NCI-H2196 treated with DMSO at 0.1 percent for 48 hours (cell line): ENCODE data around the gene PLA2G3.

Experiments used
- DNase-seq: peaks from one replicate; lab custom pipeline; 2025; ENCODE audit not compliant: unreplicated experiment; lab: John Stamatoyannopoulos, UW

PLA2G3 gene

DNA sequence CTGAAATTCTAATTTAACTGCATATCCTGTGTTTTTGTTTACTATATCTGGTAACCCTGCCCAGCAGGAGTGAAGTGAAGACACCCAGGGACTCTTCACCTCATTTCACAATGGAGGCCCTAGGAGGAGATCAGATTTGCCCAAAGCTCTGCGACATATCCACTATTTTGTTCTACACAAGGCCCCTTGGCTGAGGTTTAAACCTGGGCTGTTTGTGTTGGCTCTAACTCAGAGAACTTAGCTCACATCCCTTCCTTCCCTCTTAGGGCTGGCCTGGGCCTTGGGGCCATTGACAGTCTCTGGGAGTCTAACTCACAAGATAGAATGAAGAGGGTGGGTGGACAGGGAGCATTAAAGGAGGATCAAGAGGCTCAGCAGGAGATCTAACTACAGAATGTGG is 8.2 kb upstream of the PLA2G3 start:
- no peak for DNase-seq

DNA sequence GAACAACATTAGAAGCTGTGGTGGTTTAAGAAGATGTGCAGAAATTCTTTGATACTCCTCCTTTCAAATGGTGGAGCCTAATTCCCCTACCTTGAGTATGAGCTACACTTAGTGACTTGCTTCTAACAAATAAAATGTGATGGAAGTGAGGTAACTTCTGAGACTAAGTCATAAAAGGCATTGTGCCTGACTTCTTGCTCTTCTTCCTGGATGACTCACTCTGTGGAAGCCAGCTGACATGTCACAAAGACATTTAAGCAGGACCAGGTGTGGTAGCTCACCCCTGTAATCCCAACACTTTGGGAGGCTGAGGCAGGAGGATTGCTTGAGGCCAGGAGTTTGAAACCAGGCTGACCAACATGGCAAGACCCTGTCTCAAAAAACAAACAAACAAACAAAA is 3.9 kb upstream of the PLA2G3 start:
- no peak for DNase-seq

DNA sequence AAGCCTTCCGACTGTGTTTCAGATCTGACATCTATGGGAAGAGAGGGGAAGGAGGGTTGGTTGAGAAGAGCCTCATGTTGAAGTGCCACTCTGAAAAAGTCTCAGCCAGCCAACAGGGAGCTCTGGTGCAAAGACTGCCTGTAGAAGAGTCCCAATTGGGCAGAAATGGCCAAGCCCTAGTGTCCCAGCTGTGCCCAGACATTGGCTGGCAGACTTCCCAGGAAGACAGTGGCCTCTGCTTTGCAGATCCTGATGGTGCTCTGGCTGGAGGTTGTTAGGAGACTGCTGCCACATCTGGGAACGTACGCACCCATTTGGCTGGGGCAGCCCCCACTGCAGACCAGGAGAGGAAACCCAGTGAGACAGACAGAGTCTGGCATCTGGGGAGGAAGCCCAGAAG is 3.2 kb upstream of the PLA2G3 start:
- no peak for DNase-seq

DNA sequence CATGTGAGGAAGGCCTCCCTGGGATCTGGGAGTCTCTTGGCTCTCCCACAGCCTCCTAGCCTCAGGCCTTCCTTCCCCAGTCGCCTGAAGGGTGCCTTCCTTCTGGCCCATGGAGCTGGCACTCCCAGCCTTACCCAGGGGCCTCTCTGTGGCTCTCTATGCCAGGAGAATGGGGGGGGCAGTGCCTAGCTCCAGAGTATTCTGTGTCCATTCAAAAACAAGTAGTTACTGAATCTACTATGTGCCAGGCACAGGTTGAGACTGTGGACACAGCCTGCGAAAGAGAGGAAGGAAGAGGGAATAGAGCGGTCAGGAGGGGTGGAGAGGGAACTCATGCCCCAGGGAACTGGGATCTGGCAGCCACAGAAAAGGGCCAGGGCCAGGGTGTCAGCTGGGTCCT is 2.7 kb upstream of the PLA2G3 start:
- DNase-seq = no peak

DNA sequence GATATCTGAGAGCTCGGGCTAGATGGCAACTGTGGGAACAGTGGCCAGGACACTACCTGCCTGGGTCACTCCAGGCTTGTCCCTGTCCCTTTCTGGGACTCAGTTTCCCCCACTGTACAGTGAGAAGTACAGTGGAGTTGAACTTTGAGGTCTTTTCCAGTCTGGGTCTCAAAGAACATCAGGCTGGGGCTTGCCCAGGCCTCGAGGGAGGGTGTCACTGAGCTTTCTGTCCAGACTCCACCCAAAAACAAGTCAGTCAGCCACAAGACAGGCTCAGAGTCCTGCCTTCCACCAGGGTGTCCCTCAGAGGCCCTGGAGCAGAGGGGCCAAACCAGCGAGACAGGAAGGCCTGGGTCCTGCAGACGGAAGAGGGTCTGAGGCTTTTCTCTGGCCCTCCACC is 2.0 kb upstream of the PLA2G3 start:
- no peak for DNase-seq

DNA sequence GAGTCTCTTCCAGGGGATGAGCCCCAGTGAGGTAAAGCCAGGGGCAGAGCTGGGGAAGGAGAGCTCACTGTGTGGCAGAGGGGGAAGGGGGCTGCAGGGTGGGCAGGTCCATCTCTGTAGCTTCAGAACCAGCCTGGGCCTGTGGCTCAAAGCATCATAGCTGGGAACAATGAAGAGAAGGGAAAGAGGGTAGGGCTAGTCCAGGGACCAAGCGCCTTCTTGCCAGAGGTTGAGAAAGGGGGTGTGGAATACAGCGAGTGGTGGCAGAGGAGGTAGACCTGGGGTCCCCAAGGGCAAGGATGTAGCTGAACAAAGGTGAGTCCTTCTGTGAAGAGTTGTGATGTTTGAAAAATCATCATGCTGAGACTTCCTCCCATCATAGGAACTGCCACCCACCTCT is 1.2 kb upstream of the PLA2G3 start:
- DNase-seq = no peak

DNA sequence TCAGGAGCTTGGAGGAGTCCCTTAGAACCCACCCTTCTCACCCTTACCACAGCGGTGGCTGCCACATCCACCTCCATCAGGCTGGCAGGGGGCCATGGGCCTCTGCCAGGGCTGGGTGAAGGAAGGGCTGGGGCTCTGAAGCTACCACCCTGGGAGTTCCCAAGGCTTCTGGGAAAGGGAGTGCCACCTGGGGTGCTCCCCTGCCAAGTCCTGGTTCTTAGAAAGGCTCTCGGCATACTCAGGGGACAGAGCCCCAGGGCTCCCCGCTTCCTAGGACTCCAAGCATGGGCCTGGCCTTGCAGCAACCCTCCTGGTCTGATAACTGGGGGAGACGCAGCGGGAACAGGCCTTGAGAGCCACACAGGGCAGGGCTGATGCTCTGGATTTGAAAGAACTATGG is 438 bp upstream of the PLA2G3 start:
- DNase-seq = no peak

DNA sequence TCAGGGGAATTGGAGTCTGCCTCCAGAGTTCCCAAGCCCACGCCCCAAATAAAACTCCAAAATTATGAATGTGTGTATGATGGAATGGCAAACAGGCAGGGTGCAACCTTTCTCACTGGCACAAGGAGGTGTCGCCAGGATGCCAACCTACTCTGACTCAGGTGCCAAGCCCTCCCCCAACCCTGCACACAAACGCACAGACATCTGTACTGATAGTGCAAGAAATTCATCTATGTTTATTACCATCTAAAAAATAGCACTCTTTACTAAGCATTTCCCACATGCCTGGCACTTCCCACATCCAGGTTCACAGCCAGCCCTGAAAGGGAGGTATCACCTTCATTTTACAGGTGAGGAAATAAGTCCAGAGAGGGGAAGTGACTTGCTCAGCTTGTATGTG is 1.2 kb downstream of the PLA2G3 start:
- no peak for DNase-seq

DNA sequence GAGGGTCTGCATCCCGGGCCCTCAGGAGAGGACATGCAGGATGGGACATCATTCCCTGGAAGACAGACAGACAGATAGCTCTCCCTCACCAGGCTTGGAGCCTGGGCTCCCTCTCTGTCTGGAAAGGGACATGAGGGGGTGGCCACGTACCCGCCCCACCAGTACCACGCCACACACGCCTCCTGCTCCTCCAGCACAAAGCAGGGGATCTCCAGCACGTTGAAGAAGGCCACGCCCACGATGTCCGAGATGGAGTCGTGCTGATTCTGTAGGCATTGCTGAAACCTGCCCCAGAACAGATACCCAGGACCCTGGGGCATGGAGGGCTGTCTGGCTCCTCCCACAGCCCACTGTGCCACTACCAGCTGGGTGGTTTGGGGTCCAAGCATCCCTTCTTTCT is 2.2 kb downstream of the PLA2G3 start:
- no peak for DNase-seq

DNA sequence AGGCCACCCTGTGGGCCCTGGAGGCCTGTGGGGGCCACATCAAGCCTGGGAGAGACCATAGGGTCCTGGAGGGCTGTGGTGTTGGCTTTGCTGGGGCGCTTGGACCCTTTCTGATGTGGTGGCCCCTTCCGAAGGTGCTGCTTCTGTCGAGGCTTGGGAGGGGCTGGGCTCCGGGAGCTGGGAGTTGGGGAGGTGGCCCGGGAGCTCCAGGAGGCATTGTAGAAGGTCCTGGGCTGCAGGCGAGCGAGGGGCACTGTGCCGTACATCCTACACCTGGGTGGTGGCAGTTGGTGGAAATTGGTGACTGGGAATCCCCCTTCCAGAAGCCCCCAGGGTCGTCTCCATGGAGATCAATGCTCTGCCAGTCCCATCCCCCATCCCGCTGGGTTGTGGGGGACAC is 2.6 kb downstream of the PLA2G3 start:
- no peak for DNase-seq

DNA sequence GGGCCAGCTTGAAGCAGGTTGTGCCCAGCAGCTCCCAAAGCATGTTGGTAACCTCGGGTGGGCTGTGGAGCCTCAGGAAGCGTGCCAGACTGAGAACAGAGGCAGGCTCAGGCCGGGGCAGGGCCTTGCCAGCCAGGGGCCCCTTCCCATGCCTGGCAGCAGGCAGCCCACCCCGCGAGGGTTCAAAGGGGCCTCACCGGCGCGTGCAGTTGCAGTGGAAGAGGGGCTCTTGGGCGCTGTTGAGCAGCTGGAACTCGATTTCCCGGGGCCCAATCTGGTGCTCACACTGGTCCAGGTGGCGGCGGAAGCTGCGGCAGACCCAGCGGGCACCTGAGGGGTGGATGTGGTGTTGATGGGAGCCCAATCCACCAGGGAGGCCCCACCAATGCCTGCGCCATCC is 3.6 kb downstream of the PLA2G3 start:
- DNase-seq = no peak

DNA sequence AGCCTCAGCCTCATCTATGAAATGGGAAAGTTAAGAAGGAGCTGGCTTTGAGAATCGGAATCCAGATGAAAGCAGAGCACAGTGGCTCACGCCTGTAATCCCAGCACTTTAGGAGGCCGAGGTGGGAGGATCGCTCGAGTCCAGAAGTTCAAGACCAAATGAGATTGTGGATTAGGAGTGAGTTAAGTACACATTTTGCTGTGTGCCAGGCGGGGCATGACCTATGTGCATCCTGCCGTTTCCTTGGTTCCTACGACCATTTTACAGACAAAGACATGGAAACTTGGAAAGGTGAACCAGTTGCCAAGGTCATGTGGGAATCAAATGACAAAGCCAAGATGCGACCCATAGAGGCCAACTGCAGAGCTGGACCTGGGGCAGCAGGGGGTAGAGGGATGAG is 4.2 kb downstream of the PLA2G3 start:
- no peak for DNase-seq

DNA sequence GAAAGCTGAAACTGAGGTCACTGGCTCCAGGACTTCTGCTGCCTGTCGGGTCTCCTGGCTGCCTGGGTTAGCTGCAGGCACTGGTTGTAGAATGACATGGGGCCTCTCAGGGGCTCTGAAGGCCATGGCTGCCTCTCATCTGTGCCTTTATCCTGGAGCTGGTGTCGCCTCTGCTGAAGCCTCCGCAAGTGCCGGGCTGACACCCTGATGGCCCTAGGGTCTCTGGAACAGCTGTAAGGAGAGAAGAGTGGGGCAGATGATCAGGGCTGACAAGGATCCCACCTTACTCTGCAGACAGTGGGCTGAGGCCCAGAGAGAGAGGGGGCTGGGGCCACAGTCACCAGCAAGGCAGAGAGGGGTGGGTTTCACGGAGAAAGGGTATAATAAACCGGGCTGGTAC is 4.6 kb downstream of the PLA2G3 start:
- no peak for DNase-seq

DNA sequence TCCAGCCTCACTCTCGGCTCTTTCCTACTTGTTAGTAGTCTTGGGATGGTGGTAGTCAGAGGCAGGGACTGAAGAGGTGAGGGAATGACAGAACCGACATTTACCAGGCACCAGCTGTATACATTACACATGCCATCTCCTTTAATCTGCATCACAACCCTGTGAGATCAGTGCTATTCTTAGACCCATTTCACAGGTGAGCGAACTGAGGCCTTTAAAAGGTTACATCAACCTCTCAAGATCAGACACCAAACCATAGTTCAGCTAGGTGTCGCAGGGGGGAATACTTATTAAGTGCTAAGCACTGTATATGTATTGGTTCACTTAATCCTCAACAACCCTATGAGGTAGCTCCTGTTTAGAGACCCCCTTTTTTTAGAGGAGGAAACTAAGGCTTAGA is 5.6 kb downstream of the PLA2G3 start:
- no peak for DNase-seq

DNA sequence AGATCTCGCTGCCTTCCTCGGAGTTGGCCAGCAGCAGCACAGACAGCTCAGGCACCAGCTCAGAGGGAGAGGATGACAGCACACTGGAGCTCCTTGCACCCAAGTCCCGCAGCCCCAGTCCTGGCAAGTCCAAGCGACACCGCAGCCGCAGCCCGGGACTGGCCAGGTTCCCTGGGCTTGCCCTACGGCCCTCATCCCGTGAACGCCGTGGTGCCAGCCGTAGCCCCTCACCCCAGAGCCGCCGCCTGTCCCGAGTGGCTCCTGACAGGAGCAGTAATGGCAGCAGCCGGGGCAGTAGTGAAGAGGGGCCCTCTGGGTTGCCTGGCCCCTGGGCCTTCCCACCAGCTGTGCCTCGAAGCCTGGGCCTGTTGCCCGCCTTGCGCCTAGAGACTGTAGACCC is 6.4 kb downstream of the PLA2G3 start:
- DNase-seq = no peak

DNA sequence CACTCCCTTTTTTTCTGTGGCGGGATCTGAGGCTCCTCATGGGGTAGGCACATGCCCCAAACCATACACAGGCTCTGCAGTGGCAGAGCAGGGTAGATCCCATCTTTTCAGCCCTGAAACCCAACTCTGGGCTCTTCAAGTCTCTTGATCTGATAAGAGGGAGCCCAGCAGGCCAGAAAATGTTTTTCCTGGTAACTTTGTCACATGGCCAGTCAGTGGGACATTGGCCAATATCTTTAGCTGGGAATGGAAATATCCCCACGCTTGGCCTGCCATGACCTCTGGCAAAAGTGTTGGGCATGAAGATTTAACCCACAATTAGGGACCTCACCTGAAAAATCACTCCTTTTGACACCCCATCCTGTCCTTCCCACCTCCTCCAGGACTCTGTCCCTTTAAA is 9.4 kb downstream of the PLA2G3 start:
- DNase-seq = peak; percentile 9

DNA sequence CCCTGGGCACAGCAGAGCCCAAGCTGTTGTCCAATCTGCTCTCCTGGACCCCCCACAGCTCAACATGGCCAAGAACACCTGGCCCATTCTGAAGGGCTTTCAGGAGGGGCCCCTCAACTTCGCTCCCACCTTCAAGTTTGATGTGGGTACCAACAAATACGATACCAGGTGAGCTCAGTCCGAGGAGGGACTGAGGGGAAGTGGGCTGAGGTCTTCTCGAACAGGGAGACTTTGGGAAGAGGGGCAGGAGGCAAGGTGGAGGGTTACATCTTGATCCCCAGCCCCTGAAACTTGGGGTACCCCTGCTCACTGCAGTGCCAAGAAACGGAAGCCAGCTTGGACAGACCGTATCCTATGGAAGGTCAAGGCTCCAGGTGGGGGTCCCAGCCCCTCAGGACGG is 12.2 kb downstream of the PLA2G3 start:
- no peak for DNase-seq

DNA sequence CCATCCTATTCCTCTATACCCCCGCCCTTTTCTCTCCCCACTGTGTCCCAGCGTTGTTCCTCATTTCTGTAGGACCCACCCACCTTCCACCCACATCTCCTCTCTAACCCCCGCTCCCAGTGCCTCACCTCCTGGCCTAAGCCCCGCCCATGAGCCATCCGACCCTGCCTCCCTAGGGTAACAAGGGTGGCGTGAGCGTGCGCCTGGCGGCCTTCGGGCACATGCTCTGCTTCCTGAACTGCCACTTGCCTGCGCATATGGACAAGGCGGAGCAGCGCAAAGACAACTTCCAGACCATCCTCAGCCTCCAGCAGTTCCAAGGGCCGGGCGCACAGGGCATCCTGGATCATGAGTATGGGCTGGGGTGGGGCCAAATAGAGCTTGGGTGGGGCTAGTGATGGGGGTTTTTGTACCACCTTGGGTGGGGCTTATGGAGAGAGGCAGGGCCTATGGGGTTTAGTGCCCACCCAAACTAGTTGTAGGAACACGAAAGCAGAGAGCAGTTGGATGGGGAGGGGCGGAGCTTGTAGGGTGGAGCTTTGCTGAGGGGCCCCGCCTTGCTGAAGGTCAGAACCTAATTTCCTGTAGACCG is 13.0 kb downstream of the PLA2G3 start:
- DNase-seq = no peak

DNA sequence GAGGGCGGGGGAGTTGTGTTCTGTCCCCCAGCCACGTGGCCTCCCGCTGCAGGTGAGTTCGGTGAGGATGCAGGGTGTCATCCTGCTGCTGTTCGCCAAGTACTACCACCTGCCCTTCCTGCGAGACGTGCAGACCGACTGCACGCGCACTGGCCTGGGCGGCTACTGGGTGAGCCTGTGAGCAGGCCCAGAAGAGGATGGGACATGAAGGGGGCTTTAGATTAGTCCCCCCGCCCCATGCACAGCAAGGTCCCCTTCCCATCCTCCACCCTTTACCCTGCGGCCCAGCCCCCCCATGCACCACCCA is 13.5 kb downstream of the PLA2G3 start:
- DNase-seq = no peak

DNA sequence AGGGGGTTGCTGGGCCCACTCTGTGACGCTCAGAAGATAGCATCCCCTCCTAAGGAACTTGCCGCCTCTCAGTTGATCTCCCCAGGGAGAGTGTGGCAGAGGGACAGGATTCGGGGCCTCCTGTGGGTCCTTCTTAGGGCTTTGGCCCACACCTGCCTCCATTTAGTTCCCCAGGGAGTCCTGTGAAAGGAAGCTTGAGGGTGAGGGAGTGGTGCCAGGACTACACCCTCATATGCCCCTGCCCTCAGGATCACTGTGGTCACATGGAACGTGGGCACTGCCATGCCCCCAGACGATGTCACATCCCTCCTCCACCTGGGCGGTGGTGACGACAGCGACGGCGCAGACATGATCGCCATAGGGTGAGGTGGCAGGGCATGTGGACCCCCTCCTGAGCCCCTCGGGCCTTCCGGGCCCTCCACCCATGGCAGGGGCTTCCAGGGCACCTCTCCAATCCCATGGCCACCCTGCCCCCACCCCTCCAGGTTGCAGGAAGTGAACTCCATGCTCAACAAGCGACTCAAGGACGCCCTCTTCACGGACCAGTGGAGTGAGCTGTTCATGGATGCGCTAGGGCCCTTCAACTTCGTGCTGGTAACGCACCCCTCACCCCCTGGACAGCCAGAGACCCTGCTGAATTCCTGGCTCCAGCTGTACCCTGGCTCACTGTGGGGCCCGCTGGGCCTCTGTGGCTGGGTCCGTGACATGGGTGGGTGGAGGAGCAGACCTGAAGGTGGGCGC is 14.0 kb downstream of the PLA2G3 start:
- no peak for DNase-seq

DNA sequence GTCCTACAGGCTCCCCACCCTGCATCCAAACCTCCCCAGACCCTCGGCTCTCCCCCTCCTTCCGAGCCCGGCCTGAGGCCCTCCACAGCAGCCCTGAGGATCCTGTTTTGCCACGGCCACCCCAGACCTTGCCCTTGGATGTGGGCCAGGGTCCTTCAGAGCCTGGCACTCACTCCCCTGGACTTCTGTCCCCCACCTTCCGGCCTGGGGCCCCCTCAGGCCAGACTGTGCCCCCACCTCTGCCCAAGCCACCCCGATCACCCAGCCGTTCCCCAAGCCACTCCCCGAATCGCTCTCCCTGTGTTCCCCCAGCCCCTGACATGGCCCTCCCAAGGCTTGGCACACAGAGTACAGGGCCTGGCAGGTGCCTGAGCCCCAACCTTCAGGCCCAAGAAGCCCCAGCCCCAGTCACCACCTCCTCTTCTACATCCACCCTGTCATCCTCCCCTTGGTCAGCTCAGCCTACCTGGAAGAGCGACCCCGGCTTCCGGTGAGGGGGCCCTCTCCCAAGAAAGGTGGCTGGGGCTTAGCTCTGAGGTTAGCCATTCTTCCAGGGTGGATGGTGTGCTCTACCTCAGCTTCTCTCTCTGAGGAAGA is 14.7 kb downstream of the PLA2G3 start:
- no peak for DNase-seq

DNA sequence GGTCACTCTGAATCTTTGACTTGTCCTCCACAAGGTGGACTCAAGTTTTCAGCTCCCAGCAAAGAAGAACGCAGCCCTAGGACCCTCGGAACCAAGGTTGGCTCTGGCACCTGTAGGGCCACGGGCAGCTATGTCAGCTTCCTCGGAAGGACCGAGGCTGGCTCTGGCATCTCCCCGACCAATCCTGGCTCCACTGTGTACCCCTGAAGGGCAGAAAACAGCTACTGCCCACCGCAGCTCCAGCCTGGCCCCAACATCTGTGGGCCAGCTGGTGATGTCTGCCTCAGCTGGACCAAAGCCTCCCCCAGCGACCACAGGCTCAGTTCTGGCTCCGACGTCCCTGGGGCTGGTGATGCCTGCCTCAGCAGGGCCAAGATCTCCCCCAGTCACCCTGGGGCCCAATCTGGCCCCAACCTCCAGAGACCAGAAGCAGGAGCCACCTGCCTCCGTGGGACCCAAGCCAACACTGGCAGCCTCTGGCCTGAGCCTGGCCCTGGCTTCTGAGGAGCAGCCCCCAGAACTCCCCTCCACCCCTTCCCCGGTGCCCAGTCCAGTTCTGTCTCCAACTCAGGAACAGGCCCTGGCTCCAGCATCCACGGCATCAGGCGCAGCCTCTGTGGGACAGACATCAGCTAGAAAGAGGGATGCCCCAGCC is 15.4 kb downstream of the PLA2G3 start:
- no peak for DNase-seq

DNA sequence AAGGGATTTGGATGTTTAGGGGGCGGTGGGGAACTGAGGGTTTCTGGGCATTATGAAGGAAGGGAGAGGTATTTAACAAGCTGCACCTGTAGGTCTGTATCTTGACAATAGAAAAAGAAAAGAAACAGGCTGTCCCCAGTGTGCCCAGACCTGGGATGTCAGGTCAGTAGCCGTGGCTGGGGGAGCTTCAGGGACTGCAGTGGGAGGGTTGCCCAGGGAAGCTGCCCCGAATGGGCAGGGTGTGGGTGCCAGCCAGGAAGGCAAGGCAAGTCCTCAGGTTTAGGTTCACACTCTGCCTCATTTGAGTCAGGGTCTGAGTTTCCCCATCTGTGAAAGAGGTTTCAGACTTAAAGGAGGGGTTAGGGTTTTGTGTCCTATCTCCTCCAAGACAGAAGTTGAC is 16.0 kb downstream of the PLA2G3 start:
- no peak for DNase-seq
